Measurements from ENCODE around the gene SLC8A2.

DNA sequence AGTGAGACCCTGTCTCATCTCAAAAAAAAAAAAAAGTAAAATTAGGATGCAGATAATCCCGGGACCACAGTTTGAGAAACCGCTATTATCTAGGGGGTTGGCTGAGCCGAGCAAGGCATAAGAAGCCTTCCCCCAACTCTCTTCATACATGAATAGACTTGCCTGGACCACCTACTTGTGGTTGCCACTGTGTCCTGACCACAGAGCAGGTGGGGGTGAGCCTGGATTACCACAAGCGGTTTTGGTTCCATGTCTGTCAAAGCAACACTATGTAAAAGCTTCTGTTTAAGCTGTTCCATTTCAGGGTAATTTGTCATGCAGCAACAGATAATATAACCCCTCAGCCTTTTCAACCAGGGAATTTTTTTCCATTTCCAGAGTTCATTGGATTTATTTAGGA, 46.4 kb upstream of the SLC8A2 start:
- TF ChIP-seq, protein P1, sequence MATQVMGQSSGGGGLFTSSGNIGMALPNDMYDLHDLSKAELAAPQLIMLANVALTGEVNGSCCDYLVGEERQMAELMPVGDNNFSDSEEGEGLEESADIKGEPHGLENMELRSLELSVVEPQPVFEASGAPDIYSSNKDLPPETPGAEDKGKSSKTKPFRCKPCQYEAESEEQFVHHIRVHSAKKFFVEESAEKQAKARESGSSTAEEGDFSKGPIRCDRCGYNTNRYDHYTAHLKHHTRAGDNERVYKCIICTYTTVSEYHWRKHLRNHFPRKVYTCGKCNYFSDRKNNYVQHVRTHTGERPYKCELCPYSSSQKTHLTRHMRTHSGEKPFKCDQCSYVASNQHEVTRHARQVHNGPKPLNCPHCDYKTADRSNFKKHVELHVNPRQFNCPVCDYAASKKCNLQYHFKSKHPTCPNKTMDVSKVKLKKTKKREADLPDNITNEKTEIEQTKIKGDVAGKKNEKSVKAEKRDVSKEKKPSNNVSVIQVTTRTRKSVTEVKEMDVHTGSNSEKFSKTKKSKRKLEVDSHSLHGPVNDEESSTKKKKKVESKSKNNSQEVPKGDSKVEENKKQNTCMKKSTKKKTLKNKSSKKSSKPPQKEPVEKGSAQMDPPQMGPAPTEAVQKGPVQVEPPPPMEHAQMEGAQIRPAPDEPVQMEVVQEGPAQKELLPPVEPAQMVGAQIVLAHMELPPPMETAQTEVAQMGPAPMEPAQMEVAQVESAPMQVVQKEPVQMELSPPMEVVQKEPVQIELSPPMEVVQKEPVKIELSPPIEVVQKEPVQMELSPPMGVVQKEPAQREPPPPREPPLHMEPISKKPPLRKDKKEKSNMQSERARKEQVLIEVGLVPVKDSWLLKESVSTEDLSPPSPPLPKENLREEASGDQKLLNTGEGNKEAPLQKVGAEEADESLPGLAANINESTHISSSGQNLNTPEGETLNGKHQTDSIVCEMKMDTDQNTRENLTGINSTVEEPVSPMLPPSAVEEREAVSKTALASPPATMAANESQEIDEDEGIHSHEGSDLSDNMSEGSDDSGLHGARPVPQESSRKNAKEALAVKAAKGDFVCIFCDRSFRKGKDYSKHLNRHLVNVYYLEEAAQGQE (IDR thresholded peaks at IDR 0.05; ENCODE audit: insufficient read depth in 1 of 2, low read depth in 2 of 2, low read length in 1 of 2), result no peak
- TF ChIP-seq POLR2AphosphoS5 (IDR thresholded peaks at IDR 0.05; ENCODE audit: low read depth, low read length), result no peak
- TF ChIP-seq, protein P2, sequence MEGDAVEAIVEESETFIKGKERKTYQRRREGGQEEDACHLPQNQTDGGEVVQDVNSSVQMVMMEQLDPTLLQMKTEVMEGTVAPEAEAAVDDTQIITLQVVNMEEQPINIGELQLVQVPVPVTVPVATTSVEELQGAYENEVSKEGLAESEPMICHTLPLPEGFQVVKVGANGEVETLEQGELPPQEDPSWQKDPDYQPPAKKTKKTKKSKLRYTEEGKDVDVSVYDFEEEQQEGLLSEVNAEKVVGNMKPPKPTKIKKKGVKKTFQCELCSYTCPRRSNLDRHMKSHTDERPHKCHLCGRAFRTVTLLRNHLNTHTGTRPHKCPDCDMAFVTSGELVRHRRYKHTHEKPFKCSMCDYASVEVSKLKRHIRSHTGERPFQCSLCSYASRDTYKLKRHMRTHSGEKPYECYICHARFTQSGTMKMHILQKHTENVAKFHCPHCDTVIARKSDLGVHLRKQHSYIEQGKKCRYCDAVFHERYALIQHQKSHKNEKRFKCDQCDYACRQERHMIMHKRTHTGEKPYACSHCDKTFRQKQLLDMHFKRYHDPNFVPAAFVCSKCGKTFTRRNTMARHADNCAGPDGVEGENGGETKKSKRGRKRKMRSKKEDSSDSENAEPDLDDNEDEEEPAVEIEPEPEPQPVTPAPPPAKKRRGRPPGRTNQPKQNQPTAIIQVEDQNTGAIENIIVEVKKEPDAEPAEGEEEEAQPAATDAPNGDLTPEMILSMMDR (IDR thresholded peaks at IDR 0.05), result no peak

Measured in Panc1 (cell line).